H1 (cell line): ENCODE measurements around the gene RAP1GAP. TPM values are rescaled to one million over a fixed set of nuclear protein-coding genes. Genes with fewer than 3 reads are reported as not detected.

Source experiments
- CTCF ChIA-PET: fragments of 300-600 bp; sonication (Branson Sonifier 250); formaldehyde crosslinking; loops from one replicate; lab custom pipeline; 2021; ENCODE audit not compliant: partially characterized antibody; lab: Charles Lee
- POLR2A ChIA-PET: fragments of 300-600 bp; sonication (Branson Sonifier 250); formaldehyde crosslinking; loops from one replicate; lab custom pipeline; 2021; ENCODE audit warnings: inconsistent platforms; ENCODE audit not compliant: partially characterized antibody; lab: Charles Lee
- DNase-seq, 2 experiments: peaks; one replicate each; pipeline versions ENCODE4 v3.0.0 to v3.0.0-alpha.2; 2010 to 2022; ENCODE audit warnings: low spot score in 2 of 2, low read depth in 1 of 2, mixed read lengths in 1 of 2
- FAIRE-seq: peaks from 2 replicates; lab custom pipeline; 2011; peaks lifted over from hg19 to GRCh38; lab: Jason Lieb, UNC
- H2AFZ ChIP-seq: 2 replicates; pipeline ENCODE4 v1.8.1; 2012; ENCODE audit warnings: low read length, inconsistent platforms
- H2AK5ac ChIP-seq: 2 replicates; pipeline ENCODE4 v1.6.1; 2013; ENCODE audit warnings: low read depth, low read length
- H2BK120ac ChIP-seq: replicated peaks from 2 replicates; pipeline ENCODE3; 2013; ENCODE audit warnings: low read depth, low read length, inconsistent platforms
- H2BK12ac ChIP-seq: 2 replicates; pipeline ENCODE4 v1.6.1; 2013; ENCODE audit warnings: low read depth, low read length
- H2BK15ac ChIP-seq: 2 replicates; pipeline ENCODE4 v1.6.1; 2013; ENCODE audit warnings: low read length
- H2BK20ac ChIP-seq: 2 replicates; pipeline ENCODE4 v1.6.1; 2013; ENCODE audit warnings: low read length
- H2BK5ac ChIP-seq: 2 replicates; pipeline ENCODE4 v1.6.1; 2013; ENCODE audit warnings: low read depth, low read length
- H3K14ac ChIP-seq: 2 replicates; pipeline ENCODE4 v1.6.1; 2013; ENCODE audit warnings: inconsistent platforms; ENCODE audit not compliant: insufficient read length
- H3K18ac ChIP-seq: 2 replicates; pipeline ENCODE4 v1.6.1; 2013; ENCODE audit warnings: low read length; ENCODE audit errors: extremely low read depth
- H3K23ac ChIP-seq: 2 replicates; pipeline ENCODE4 v1.6.1; 2013; ENCODE audit warnings: inconsistent platforms; ENCODE audit not compliant: insufficient read length
- H3K23me2 ChIP-seq: 2 replicates; pipeline ENCODE4 v1.6.1; 2013; ENCODE audit warnings: low read depth, low read length
- H3K27ac ChIP-seq: 2 replicates; pipeline ENCODE4 v1.6.1; 2011; ENCODE audit warnings: low read depth, low read length, inconsistent platforms
- H3K27me3 ChIP-seq, 4 experiments: replicated peaks in 1 of 4; 1 replicate in 1 of 4; 2 replicates in 3 of 4; pipeline versions ENCODE4 v1.6.1 to v1.8.1; 2011 to 2013; ENCODE audit warnings: low read length in 3 of 4, mild to moderate bottlenecking in 3 of 4, inconsistent platforms in 2 of 4, mixed read lengths in 2 of 4, moderate library complexity in 1 of 4; ENCODE audit not compliant: control insufficient read depth in 3 of 4, insufficient read depth in 3 of 4; ENCODE audit errors: extremely low read depth in 1 of 4
- H3K36me3 ChIP-seq, 4 experiments: 2 replicates each; pipeline versions ENCODE4 v1.6.1 to v1.8.1; 2011 to 2013; ENCODE audit warnings: mild to moderate bottlenecking in 4 of 4, low read length in 3 of 4, moderate library complexity in 2 of 4, control low read depth in 1 of 4, inconsistent platforms in 1 of 4; ENCODE audit not compliant: insufficient read depth in 4 of 4, control insufficient read depth in 2 of 4
- H3K4ac ChIP-seq: replicated peaks from 2 replicates; pipeline ENCODE3; 2013; ENCODE audit warnings: low read length, low read depth, mixed read lengths, inconsistent platforms; ENCODE audit not compliant: insufficient read length
- H3K4me1 ChIP-seq, 4 experiments: replicated peaks in 1 of 4; 1 replicate in 1 of 4; 2 replicates in 3 of 4; pipeline versions ENCODE4 v1.6.1 to v1.8.1; 2011 to 2013; ENCODE audit warnings: low read length in 3 of 4, inconsistent platforms in 2 of 4, mixed read lengths in 1 of 4; ENCODE audit not compliant: insufficient read depth in 4 of 4, control insufficient read depth in 3 of 4
- H3K4me2 ChIP-seq, 2 experiments: 2 replicates each; pipeline versions ENCODE4 v1.6.1 to v1.8.1; 2011 to 2013; ENCODE audit warnings: low read depth in 2 of 2, low read length in 2 of 2, control low read depth in 1 of 2, inconsistent platforms in 1 of 2, mild to moderate bottlenecking in 1 of 2; ENCODE audit not compliant: insufficient read depth in 1 of 2
- H3K4me3 ChIP-seq, 4 experiments: fragments of 200-600, 300-600 bp in 1 of 4; sonication (generic), shearing (Covaris generic), sonication (Bioruptor Twin) in 1 of 4; 2 replicates each; pipeline versions ENCODE4 v1.5.1 to v1.8.1; 2011 to 2016; ENCODE audit warnings: low read length in 4 of 4, low read depth in 3 of 4, control low read depth in 2 of 4, inconsistent platforms in 2 of 4, mild to moderate bottlenecking in 2 of 4, mixed read lengths in 1 of 4, moderate library complexity in 1 of 4; ENCODE audit not compliant: insufficient read depth in 2 of 4; ENCODE audit errors: extremely low read depth in 1 of 4
- H3K56ac ChIP-seq: replicated peaks from 2 replicates; pipeline ENCODE3; 2013; ENCODE audit warnings: low read depth, mild to moderate bottlenecking, mixed read lengths, low read length, inconsistent platforms; ENCODE audit not compliant: insufficient read length
- H3K79me1 ChIP-seq: 2 replicates; pipeline ENCODE4 v1.6.1; 2013; ENCODE audit warnings: low read depth, low read length, control low read depth
- H3K79me2 ChIP-seq, 2 experiments: 2 replicates each; pipeline versions ENCODE4 v1.6.1 to v1.8.1; 2012 to 2013; ENCODE audit warnings: low read length in 2 of 2, mild to moderate bottlenecking in 2 of 2, inconsistent platforms in 1 of 2; ENCODE audit not compliant: insufficient read depth in 2 of 2, control insufficient read depth in 1 of 2
- H3K9ac ChIP-seq, 4 experiments: replicated peaks in 1 of 4; 1 replicate in 1 of 4; 2 replicates in 3 of 4; pipeline versions ENCODE4 v1.6.1 to v1.8.1; 2011 to 2013; ENCODE audit warnings: low read depth in 3 of 4, low read length in 3 of 4, control low read depth in 2 of 4, mild to moderate bottlenecking in 2 of 4, moderate library complexity in 2 of 4, inconsistent platforms in 1 of 4; ENCODE audit errors: extremely low read depth in 1 of 4
- H3K9me3 ChIP-seq, 2 experiments: 2 replicates each; pipeline versions ENCODE4 v1.6.1 to v1.8.1; 2012 to 2013; ENCODE audit warnings: mild to moderate bottlenecking in 2 of 2, moderate library complexity in 2 of 2, control low read depth in 1 of 2, inconsistent platforms in 1 of 2, low read depth in 1 of 2, low read length in 1 of 2, mixed read lengths in 1 of 2; ENCODE audit not compliant: insufficient read depth in 2 of 2
- H4K20me1 ChIP-seq, 2 experiments: replicated peaks in 1 of 2; 2 replicates each; pipeline versions ENCODE3 to v1.8.1; 2011 to 2013; ENCODE audit warnings: inconsistent platforms in 2 of 2, low read length in 2 of 2, mild to moderate bottlenecking in 1 of 2; ENCODE audit not compliant: insufficient read depth in 2 of 2, control insufficient read depth in 1 of 2
- H4K5ac ChIP-seq: 2 replicates; pipeline ENCODE4 v1.6.1; 2013; ENCODE audit warnings: low read length, low read depth, mixed read lengths, inconsistent platforms; ENCODE audit not compliant: insufficient read length
- H4K8ac ChIP-seq: 2 replicates; pipeline ENCODE4 v1.8.0; 2013; ENCODE audit warnings: mild to moderate bottlenecking, moderate library complexity, low read length, inconsistent platforms; ENCODE audit not compliant: insufficient read depth; ENCODE audit errors: extremely low read depth
- H4K91ac ChIP-seq: replicated peaks from 2 replicates; pipeline ENCODE3; 2013; ENCODE audit warnings: low read length, mixed read lengths, inconsistent platforms; ENCODE audit not compliant: insufficient read length
- CBX8 ChIP-seq: fragments of 300-800, 300-1000 bp; sonication (generic); IDR thresholded peaks from 2 replicates; pipeline ENCODE4 v1.7.1; 2016; ENCODE audit warnings: low read depth, low read length, borderline replicate concordance
- YY1 ChIP-seq: IDR thresholded peaks from 2 replicates; pipeline ENCODE4 v1.6.1; 2011; ENCODE audit warnings: low read depth, mild to moderate bottlenecking, low read length
- WGBS, 2 experiments: shearing (Covaris generic) in 1 of 2; methylation state at CpG; one replicate each; pipeline versions ENCODE4 v1.1.6 to v1.1.7; 2013 to 2015; ENCODE audit warnings: low lambda C conversion rate in 2 of 2, mixed read lengths in 2 of 2, inconsistent platforms in 1 of 2, low coverage in 1 of 2, missing lambda C conversion rate in 1 of 2; ENCODE audit not compliant: insufficient replicate concordance in 2 of 2, insufficient coverage in 1 of 2, insufficient read length in 1 of 2; ENCODE audit errors: extremely low coverage in 1 of 2, missing lambda C conversion rate in 1 of 2; 5-methylcytosine and 5-hydroxymethylcytosine counted together
- polyA plus RNA-seq, 7 experiments: library from polyadenylated mRNA; depleted of rRNA in 3 of 7; stranded (reverse) in 5 of 7; unstranded in 2 of 7; fragments of >200 nt in 5 of 7; fragments of 200-250 nt in 2 of 7; gene quantifications; 1 replicate in 5 of 7; 2 replicates in 1 of 7; 4 replicates in 1 of 7; pipeline versions ENCODE4 v1.2.1 to v1.2.3, GENCODE V29; 2011 to 2013; ENCODE audit warnings: missing spikeins in 2 of 7, mixed read lengths in 2 of 7
- total RNA-seq: library from RNA; stranded (reverse); fragmentation: NEBNext Ultra II Directional; extraction: Animal tissue kit (Norgen Biotek cat#: 25700); gene quantifications from 2 replicates; pipeline ENCODE4 v1.2.1, GENCODE V29; 2021

The RAP1GAP gene
- total and polyA plus RNA-seq, 2 of the 8 experiments (the other 6 are each of a cell fraction or from before 2014, with no cell fraction given) = 8.4 TPM

- Histone ChIP-seq H3K56ac (no peak overlapping the region), H3K23ac (no peak overlapping the region), H4K20me1 (peaks cover 0 to 2% of the 10 kb centered on the region in 2 experiments), H3K4me2 (no peak overlapping the region), H4K5ac (no peak overlapping the region), H3K4me3 (no peak overlapping the region), H2AFZ (no peak overlapping the region), H3K23me2 (peaks cover 3% of the 10 kb centered on the region; the same call in 1 of the 2 replicates), H3K9ac (no peak overlapping the region), H3K4ac (no peak overlapping the region), H2BK120ac (no peak overlapping the region), H4K91ac (no peak overlapping the region), H4K8ac (no peak overlapping the region), H3K27ac (no peak overlapping the region), H2AK5ac (no peak overlapping the region), H3K14ac (no peak overlapping the region), H2BK20ac (no peak overlapping the region), H3K4me1 (peaks cover 0 to 5% (median 2%) of the 10 kb centered on the region in 4 experiments; a peak in 4 of 7 replicates), H3K27me3 (peaks cover 0 to 17% (median 11%) of the 10 kb centered on the region in 4 experiments; a peak in 5 of 7 replicates), H2BK5ac (no peak overlapping the region), H3K79me1 (no peaks in the 10 kb centered on the region), H2BK12ac (no peak overlapping the region), H3K36me3 (no peaks in the 10 kb centered on the region), H3K18ac (no peak overlapping the region; the same call in 1 of the 2 replicates)
- CTCF ChIA-PET = interaction anchor here (0.5 to 4.1 kb wide), 3 partner anchors 7 to 301 kb away, joined by 3 to 25 read pairs (median 8); partner anchors contain the start of gene RAP1GAP
- FAIRE-seq (no peak), DNase-seq (no peak)
- TF ChIP-seq YY1 (no peak), CBX8 (no peak)
- TF ChIP-seq, all 59 proteins: peak for 0
- 68% methylated on average over 6 of the region's 6 CpGs; no CpG with 5 or more reads in 1 of the 2 experiments for WGBS, 2 experiments
- POLR2A ChIA-PET = no interaction called here
- H3K9me3 ChIP-seq = no peaks in the 10 kb centered on the region
- H3K79me2 ChIP-seq = no peaks in the 10 kb centered on the region
- no peak overlapping the region for H2BK15ac ChIP-seq
Measured at GRCh38 chr1:21662426-21663247, 6.5 kb downstream of the RAP1GAP start.
